DOHH2 (cell line): ENCODE measurements around the gene ABCD3.

Experiments
- CTCF ChIP-seq: fragments of 200-600 bp; sonication (generic); IDR thresholded peaks from one replicate; pipeline ENCODE4 v1.5.1; 2014; ENCODE audit warnings: antibody characterized with exemption, mild to moderate bottlenecking, low read depth, low read length; ENCODE audit not compliant: poor library complexity, severe bottlenecking
- EZH2phosphoT487 ChIP-seq: fragments of 200-600 bp; sonication (generic); IDR thresholded peaks from 2 replicates; pipeline ENCODE4 v1.6.1; 2017; ENCODE audit warnings: borderline replicate concordance, mild to moderate bottlenecking, antibody characterized with exemption, low read length, moderate library complexity, mixed read lengths

GRCh38 chr1:94543893-94544635 is 125.9 kb downstream of the ABCD3 start:
- no peak for TF ChIP-seq CTCF
- no peak for TF ChIP-seq EZH2phosphoT487
